GM18511 (cell line): ENCODE results near the gene HLA-DPB1.
A peak's percentile ranks its signal among the peaks of the same experiment; 100 is the strongest.

Experiments
- ATAC-seq: cut with Tn5 transposase; IDR thresholded peaks from one replicate; pipeline ENCODE4 v1.9.1; 2021; ENCODE audit warnings: mild to moderate bottlenecking, moderate library complexity; ENCODE audit not compliant: unreplicated experiment

The HLA-DPB1 gene

DNA sequence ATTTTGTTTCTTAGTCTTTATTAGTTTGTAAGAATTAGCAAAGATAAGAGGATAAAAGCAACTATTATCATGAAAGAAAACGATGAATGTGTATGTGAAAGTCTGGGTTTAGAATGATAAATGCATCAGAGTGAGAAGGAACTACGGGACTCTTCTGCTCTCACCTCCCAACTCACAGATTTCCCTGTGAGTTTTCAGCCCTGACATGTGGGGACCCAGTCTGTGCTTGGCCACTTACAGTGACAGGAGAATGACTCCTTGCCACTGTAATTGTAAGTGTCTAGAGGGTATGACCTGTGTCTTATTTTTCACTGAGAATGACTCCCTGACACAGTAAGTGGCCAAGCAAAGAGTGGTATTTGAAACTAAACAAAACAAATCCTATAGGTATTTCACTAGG lies 4.9 kb upstream of the HLA-DPB1 start:
- no peak for ATAC-seq

DNA sequence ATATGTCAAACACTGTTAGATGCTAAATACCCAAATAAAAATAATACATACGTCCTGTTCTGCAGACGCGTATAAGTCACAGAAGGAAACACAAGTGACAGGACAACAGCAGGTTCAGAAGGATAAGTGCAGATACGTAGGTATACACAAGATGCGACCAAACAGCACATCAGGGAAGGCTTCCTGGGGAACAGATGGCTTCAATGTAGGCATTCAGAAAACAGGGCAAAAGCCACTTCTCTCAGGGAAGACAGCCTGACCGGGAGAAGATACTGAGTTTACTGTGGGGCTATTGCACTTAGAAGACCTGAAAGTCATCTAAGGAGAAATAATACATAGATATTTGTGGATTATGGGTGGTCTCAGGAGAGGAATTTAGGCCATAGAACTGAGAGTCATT lies 4.2 kb upstream of the HLA-DPB1 start:
- no peak for ATAC-seq

DNA sequence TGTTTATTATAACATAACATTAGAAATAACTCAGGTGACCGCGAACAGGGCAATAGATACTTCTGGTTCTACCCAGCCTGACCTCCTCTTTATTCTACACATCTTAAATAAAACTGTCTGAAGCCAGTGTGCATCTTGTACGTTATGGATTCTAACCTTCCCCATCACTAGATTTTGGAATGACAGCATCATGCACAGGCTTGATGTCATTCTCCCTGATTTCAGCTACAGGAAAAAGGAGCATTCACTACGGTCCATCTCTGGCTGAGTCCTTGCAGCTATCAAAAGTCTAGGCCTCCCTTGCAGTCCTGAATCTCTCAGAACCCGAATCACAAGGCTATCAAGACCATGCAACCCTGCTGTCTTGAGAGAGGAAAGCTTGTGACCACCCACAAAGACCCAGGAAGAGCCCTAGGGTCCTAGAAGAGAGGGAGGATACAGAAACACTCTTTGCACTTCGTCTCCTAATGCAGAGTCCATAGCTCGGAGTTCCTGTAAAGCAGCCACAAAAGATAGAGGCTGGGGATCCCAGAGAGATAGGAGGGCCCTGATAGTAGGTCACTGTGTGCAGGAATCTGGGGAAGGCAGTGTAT lies 3.2 kb upstream of the HLA-DPB1 start:
- no peak for ATAC-seq

DNA sequence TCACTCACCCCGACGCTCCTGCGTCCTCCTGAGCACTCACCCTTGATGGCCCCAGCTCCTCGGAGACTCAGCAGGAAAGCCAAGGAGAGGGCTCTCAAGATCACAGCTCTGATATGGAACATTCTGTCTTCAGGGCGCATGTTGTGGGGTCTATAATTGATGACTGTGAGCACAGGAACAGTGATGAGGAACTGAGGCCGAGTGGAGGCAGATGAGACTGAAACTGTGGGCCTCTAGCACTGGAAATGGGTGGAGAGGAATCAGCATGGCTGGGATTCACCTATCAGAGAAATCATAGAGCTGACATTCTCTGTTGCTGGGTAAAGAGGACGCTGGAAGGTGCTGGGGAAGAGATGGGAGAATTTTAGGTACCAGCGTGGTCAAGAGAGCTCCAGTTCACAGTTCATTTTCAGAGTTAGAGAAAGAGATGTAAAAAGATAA lies 2.3 kb upstream of the HLA-DPB1 start, which contains the start of gene HLA-DPA1:
TSS of gene HLA-DPA1 (minus strand) at position 219 of the 441 bp plus-strand sequence.
- peak; percentile 77 for ATAC-seq

DNA sequence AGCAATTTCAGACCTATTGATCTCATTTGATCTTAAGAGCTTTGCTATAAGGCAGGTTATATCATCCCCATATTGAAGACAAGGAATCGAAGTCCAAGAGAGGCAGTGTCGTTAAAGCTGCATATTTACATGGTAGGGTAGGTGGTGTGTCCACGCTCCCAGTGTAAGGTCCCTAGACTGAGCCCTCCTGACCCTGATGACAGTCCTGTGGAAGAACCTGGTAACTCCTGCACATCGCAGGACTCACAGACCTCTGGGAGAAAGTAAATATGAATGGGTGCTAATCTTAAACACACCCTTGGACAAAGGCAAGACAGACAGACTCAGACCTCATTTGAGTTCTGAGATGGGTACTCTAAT lies 602 bp upstream of the HLA-DPB1 start:
- peak; percentile 25 for ATAC-seq

DNA sequence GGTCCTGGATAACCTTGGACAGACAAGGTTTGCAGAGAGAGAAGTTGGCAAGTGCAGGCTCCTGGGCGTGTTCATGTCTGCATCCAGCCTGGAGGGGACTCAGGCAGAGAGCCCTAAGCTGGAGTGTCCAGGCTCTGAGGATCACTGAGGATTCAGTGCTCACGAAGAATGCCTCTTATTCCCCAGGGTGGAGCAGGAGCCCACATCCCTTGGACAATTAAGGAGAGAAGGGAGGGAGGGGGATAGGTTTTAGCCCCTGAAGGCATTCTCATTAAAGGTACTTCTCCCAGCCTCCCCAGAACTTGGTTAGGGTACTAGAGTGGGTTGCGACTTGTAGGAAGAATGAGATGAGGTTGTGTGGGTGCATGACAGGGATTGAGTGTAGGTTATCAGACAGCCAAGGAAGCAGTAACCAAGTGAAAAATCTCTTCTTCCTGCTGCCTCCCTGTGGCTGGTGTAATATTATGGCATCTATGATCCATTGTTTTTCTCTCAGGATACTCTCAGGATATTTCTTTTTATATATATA lies 680 bp downstream of the HLA-DPB1 start:
- ATAC-seq = no peak

DNA sequence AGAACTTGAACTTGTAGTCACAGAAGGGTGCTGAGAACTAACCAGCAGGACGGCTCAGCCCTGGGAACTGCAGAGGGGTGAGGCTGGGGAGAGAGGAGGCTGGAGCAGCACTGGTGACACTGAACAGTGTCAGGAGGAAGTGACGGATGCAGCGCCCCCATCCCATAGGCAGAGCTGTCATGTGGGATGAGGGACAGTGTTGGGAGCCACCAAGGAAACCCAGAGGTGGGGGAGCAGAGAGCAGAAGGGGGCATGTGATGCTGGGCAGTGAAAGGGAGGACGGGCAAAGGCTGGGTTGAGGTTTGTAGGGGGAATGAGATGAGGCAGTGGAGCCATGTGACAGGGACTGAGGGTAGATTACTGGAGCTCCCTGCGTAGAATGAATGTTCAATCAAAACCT lies 2.1 kb downstream of the HLA-DPB1 start:
- no peak for ATAC-seq

DNA sequence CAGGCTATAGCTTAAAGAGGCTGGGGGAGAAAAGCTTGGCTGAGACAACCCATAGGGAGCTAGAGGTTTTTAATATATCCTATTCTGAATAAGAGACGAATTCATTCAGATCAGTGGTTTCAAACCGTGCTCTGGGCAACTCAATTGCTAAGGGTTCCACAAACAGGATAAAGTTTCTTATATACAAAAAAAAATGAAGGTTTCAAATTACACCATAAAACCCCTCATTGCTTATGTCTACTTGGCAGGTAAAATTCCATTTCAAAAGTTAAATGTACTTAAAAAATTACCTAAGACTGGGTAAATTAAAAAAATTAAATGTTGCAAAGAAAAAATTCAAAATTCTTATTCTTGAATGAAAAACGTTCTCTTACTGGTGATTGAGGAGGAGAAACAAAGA lies 2.7 kb downstream of the HLA-DPB1 start:
- no peak for ATAC-seq

DNA sequence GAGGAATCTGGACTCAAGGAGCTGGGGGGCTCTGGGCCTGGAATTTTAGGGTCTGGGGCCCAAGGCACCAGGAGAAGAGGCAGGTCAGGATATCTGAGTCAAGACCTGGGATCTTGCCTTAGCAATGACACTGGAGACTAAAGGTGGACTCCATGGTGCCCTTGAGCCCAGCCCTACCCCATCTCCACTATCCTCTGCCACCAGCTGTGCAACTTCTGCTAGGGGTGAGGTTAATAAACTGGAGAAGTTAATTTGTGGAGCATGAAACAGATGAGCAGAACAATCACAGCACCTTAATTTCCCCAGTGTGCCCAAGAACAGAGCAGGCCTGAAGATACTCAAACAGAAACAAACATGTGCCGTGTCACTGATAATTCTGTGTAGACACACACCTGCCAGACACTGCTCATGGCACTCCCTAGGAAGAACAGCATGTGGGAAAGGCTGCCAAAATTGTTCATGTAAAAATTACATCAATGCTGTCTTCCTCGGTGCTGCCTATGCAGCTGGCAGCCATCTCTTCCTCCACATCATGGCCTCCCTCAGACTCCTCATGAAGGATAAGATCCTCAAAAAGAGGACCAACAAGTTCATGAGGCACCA lies 3.2 kb downstream of the HLA-DPB1 start:
- ATAC-seq = no peak

DNA sequence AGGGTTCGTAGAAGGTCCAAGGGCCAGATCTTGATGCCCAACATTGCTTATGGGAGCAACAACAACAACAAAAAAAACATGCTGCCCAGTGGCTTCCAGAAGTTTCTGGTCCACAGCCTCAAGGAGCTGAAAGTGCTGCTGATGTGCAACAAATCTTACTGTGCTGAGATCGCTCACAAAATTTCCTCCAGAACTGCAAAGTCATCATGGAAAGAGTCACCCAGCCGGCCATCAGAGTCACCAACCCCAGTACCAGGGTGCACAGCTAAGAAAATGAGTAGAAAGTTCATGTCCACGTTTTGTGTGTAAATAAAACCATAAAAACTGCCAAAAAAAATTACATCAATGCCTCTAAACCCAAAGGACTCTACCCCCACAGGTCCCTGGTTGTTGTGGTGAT lies 3.8 kb downstream of the HLA-DPB1 start:
- ATAC-seq = no peak

DNA sequence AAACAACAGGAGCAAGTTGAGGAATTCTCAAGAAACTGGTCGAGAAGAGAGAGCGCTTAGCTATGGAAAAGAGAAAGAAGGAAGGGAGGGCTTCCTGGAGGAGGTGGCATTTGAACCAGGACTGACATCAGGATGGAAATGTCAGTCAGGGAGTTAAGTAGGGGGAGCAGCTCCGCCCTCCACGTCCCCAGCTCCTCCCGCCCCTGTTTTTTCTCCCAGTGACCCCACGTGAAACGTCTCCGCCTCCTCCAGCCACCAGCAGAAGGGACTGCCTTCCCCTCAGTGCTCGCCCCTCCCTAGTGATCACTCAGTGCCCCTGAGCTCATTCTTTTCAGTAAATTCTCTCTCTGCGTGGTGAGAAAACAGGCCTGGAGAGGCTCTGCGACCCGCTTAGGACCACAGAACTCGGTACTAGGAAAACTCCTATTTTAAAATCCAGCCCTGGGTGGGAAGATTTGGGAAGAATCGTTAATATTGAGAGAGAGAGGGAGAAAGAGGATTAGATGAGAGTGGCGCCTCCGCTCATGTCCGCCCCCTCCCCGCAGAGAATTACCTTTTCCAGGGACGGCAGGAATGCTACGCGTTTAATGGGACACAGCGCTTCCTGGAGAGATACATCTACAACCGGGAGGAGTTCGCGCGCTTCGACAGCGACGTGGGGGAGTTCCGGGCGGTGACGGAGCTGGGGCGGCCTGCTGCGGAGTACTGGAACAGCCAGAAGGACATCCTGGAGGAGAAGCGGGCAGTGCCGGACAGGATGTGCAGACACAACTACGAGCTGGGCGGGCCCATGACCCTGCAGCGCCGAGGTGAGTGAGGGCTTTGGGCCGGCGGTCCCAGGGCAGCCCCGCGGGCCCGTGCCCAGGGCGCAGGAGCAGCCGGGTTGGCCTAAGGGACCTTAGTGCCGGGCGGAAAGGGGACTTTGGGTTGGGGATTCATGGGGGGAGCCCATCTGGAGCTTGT lies 4.6 kb downstream of the HLA-DPB1 start:
- no peak for ATAC-seq

DNA sequence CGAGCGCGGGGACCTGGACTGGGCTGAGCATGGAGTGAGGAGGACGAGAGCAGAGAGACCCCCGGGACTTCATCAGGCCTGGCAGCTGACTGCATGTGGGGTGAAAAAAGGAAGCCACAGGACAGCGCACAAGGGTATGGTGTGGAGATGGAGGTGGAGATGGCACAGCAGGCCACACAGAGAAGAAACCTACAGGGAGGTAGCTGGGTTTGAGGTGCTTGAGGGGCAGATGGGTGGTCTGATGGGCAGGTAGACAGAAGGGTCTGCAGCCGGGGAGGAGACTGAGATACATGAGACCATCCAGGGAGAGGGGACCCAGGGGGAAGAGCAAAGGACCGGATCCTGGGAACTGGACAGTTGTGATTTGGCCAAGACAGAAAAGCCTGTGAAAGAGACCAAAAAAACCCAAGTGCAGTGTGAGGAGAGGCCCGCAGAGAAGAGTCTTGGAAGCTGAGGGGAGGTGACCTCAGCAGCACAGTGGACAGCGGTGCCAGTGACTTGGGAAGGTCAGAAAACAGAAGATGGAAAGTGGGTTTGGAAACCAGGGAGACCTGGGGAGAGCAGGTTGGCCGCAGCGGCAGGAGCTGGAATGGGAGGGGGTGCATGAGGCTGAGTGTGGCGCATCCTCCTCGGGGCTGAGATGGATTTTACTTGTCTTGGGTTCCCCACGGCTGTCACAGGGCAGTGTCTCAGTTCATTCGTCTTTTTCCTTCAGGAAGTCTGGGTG lies 5.5 kb downstream of the HLA-DPB1 start:
- ATAC-seq = no peak

DNA sequence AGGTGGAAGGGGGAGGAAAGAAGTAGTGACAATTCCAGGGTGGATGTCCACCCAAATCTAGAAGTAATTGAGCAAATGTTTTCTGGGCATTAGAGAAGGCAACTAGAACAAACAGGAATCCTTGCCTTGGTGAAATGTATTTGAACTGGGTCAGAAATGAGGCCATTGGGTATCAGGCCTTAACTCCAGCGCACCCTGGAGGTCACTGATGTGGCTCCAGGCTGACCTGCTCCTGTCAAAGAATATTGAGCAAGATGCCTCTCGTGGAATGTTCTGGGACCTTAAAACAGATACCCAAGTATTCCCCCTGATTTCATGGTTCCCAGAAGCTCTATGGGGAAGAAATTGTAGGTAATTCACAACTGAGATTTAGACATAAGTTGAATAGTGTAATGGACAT lies 6.9 kb downstream of the HLA-DPB1 start:
- no peak for ATAC-seq

DNA sequence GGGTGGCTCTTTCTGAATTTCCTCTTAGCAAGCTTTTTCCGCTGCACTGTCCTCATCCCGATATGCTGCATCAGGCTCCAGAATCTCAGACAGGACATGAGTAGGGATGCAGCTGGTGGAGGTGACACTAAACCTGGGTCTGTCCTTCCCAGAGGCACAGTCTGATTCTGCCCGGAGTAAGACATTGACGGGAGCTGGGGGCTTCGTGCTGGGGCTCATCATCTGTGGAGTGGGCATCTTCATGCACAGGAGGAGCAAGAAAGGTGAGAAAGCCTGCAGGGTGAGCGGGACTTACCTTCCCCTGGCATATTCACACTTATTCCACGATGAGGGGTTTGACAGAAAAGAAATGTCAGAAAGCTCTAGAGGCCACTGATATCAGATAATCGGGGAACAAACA lies 9.8 kb downstream of the HLA-DPB1 start:
- ATAC-seq = no peak

DNA sequence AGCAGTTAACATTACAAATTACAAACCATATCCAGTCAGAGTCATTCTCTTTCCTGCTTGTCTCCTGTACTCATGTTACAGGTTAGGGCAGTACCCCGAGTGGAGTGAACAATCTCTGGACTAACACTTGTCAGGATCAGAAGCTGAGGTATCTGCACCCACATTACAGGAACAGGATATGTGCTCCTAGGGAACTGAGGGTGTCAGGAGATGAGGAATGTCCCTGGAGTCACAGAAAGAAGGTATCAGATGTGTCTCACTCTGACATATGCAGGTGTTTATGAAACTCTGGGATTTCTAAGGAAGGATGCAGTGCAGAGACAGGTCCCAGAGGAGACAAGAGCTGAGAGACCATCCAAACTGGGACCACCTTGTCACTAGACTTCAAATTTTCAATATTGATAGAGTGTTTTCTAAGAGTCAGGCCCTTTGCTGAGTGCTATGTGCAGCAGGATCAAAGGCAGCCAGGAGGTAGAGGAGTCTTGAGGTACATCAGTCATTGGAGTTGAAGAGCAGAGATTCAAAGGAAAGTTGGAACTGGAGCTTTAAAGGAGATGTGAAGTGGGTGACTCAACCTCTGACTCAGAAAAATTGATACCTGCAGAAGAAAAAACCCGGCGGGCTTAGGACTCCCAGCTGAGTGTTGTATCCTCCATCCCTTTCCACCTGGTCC lies 12.6 kb downstream of the HLA-DPB1 start:
- no peak for ATAC-seq

DNA sequence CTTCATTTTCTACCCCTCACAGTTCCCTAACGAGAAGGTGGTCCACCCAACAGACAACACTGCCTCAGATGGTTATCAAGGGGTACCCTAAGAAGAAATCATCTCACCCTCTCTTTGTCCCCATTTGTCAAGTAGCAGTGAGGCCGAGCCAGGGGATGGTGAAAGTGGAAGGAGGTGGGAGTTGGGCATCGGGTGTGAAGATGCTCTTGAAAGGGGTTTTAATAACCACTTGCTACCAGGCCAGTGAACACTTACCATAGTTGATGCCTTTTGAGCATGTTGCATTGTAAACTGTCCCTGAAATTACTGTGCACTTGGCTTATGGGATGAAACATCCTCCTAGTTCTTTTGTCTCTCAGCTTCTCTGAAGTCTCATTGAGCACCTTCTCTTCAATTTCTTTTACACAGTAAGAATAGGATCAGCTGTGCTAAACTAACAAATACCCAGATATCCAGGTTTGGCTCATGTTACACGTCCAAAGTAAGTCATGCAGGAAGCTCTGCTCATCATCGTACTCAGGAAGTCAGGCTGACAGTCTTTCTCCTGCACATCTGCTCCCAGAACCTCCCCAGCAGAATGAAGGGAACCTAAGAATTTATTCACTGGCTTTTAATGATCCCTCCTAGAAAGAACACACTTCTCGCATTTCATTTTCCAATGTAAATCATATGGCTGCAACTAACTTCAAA lies 13.3 kb downstream of the HLA-DPB1 start:
- no peak for ATAC-seq

DNA sequence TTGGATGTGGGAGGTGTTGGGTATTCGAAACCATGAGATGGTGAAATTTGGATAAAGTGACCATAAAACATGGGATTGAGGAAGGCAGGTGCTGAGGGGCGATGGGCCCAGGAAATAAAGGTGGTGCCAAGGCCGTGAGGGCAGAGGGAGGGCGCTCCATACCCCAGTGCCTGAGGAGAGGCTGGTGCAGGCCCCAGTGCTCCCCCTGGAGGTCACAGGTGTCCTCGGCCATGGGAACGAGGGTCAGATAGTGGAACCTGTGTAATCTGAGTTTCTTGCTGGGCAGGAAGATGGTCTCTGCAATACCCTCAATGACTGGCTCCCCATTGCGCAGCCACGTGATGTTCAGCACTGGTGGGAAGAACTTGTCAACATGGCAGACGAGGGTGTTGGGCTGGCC lies 16.2 kb downstream of the HLA-DPB1 start:
- ATAC-seq = no peak

DNA sequence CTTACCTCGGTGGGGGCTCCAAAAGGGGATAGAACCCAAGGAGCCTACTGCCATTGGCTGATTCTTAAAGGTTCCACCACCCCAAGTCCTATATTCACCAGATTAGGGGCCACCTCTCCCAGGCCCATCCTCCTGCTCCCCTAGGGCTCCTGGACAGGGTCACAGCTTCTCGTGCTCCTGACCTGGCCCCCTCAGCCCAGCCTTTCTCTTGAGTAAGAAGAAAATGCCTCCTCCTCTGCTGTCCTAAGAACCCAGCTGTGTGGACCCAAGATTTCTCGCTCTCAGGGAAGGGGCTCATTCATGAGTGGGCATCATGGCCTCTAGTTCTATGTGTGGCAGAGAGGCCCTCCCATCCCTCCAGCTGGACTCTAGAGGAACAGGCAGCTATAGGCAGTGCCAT lies 16.6 kb downstream of the HLA-DPB1 start:
- no peak for ATAC-seq

DNA sequence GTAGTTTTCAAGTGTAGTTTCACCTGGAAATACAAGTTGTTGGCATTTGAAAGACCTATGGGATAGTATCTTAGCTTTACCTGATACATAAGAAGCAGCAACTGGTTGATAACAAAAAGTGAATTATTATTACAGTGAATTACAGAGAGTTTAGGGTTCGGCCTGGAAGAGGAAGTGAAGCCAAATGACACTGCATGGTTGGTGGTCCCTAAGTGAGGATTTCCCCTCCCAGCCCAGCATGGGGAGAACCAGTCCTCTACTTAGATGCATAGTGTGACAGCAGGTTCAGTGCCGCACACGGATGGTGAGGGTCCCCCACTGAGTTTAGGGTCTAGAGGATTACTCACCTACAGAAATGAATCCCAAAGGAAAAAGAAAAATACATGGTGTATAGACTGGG lies 18.1 kb downstream of the HLA-DPB1 start:
- no peak for ATAC-seq

DNA sequence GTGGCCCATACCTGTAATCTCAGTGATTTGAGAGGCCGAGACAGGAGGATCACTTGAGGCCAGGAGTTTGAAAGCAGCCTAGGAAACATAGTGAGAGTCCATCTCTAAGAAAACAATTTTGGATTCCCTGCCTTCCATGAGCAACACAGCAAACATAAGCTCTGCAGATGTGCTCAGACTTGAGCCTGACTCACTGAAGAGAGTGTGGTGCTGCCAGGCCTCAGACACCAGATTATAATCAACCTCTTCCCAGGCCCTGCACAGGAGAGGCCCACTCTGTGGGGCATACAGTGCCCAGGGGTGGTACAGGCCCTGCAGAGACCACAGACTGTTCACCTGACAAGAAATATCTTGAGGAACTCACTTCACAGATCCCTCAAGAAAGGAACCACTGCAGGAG lies 19.9 kb downstream of the HLA-DPB1 start:
- ATAC-seq = no peak
